Endothelial cell of umbilical vein (primary cell): Measurements from ENCODE around the gene MED12L. TPM values are rescaled to one million over a fixed set of nuclear protein-coding genes. Genes with fewer than 3 reads are reported as not detected.

Experiments
- BruUV-seq: library from RNA; stranded (reverse); fragments of 400-500 nt; replicated peaks from 2 replicates; lab custom pipeline; 2021; lab: Mats Ljungman, UMichigan
- CTCF ChIA-PET: fragments of 300-600, 350-600 bp; sonication (Branson Sonifier 250); formaldehyde crosslinking; loops from one replicate; lab custom pipeline; 2021; ENCODE audit warnings: antibody characterized with exemption, inconsistent platforms; lab: Charles Lee
- POLR2A ChIA-PET: fragments of 300-600, 350-600 bp; sonication (Branson Sonifier 250); formaldehyde crosslinking; loops from one replicate; lab custom pipeline; 2021; ENCODE audit warnings: antibody characterized with exemption, inconsistent platforms; lab: Charles Lee
- DNase-seq: peaks from one replicate; pipeline ENCODE4 v3.0.0-alpha.2; 2011; ENCODE audit warnings: low read depth, low spot score
- FAIRE-seq: peaks from 2 replicates; lab custom pipeline; 2011; peaks lifted over from hg19 to GRCh38; lab: Jason Lieb, UNC
- H2AFZ ChIP-seq: 2 replicates; pipeline ENCODE4 v1.6.0; 2012; ENCODE audit warnings: low read depth, low read length, control low read depth, inconsistent platforms
- H3K27ac ChIP-seq: 2 replicates; pipeline ENCODE4 v1.5.1; 2011; ENCODE audit warnings: low read depth, mild to moderate bottlenecking, control low read depth, low read length, moderate library complexity; ENCODE audit not compliant: insufficient read depth
- H3K27me3 ChIP-seq, 2 experiments: 2 replicates each; pipeline versions ENCODE4 v1.6.0 to v1.6.1; 2011; ENCODE audit warnings: low read length in 2 of 2, mixed read lengths in 1 of 2; ENCODE audit not compliant: control insufficient read depth in 2 of 2, insufficient read depth in 2 of 2
- H3K36me3 ChIP-seq, 2 experiments: 2 replicates in 1 of 2; 3 replicates in 1 of 2; pipeline ENCODE4 v1.5.1; 2011; ENCODE audit warnings: low read length in 2 of 2, mild to moderate bottlenecking in 1 of 2, moderate library complexity in 1 of 2; ENCODE audit not compliant: control insufficient read depth in 2 of 2, insufficient read depth in 2 of 2; ENCODE audit errors: extremely low read depth in 1 of 2
- H3K4me1 ChIP-seq: 3 replicates; pipeline ENCODE4 v1.5.1; 2011; ENCODE audit warnings: mild to moderate bottlenecking, low read length; ENCODE audit not compliant: control insufficient read depth, insufficient read depth; ENCODE audit errors: extremely low read depth
- H3K4me2 ChIP-seq: 2 replicates; pipeline ENCODE4 v1.6.1; 2011; ENCODE audit warnings: low read length, control low read depth, mixed read lengths; ENCODE audit not compliant: insufficient read depth
- H3K4me3 ChIP-seq, 3 experiments: fragments of 200-600 bp in 1 of 3; sonication (generic), shearing (Covaris generic) in 1 of 3; replicated peaks in 1 of 3; 2 replicates each; pipeline ENCODE4 v1.5.1; 2011 to 2016; ENCODE audit warnings: control low read depth in 3 of 3, low read length in 3 of 3, mild to moderate bottlenecking in 2 of 3, inconsistent platforms in 1 of 3, low read depth in 1 of 3, moderate library complexity in 1 of 3; ENCODE audit not compliant: insufficient read depth in 1 of 3
- H3K79me2 ChIP-seq: 2 replicates; pipeline ENCODE4 v1.6.0; 2012; ENCODE audit warnings: low read length, inconsistent platforms; ENCODE audit not compliant: control insufficient read depth, insufficient read depth
- H3K9ac ChIP-seq: replicated peaks from 2 replicates; pipeline ENCODE3; 2011; ENCODE audit warnings: low read length, control low read depth; ENCODE audit not compliant: insufficient read depth; ENCODE audit errors: extremely low read depth
- H3K9me1 ChIP-seq: replicated peaks from 3 replicates; pipeline ENCODE4 v1.6.0; 2011; ENCODE audit warnings: mild to moderate bottlenecking, low read length; ENCODE audit not compliant: control insufficient read depth, insufficient read depth; ENCODE audit errors: extremely low read depth
- H3K9me3 ChIP-seq: replicated peaks from 2 replicates; pipeline ENCODE4 v1.5.1; 2012; ENCODE audit warnings: low read length, inconsistent platforms; ENCODE audit not compliant: control insufficient read depth, insufficient read depth
- H4K20me1 ChIP-seq: replicated peaks from 2 replicates; pipeline ENCODE3; 2011; ENCODE audit warnings: mild to moderate bottlenecking, low read length; ENCODE audit not compliant: control insufficient read depth, insufficient read depth; ENCODE audit errors: extremely low read depth
- EZH2 ChIP-seq: IDR thresholded peaks from 2 replicates; pipeline ENCODE4 v1.6.1; 2012; ENCODE audit warnings: borderline replicate concordance, low read depth, mild to moderate bottlenecking, moderate library complexity, low read length, inconsistent platforms; ENCODE audit not compliant: severe bottlenecking
- FOS ChIP-seq: IDR thresholded peaks from 2 replicates; pipeline ENCODE4 v1.6.1; 2011; ENCODE audit warnings: mild to moderate bottlenecking, low read length, moderate library complexity, borderline replicate concordance; ENCODE audit not compliant: insufficient read depth
- GATA2 ChIP-seq: IDR thresholded peaks from 2 replicates; pipeline ENCODE4 v1.7.0; 2011; ENCODE audit warnings: low read depth, mild to moderate bottlenecking, moderate library complexity, mixed read lengths, low read length; ENCODE audit not compliant: insufficient read length, insufficient read depth
- JUN ChIP-seq: IDR thresholded peaks from 2 replicates; pipeline ENCODE4 v1.6.1; 2011; ENCODE audit warnings: borderline replicate concordance, low read depth; ENCODE audit not compliant: insufficient read length, insufficient read depth
- MYC ChIP-seq: IDR thresholded peaks from one replicate; pipeline ENCODE4 v1.6.1; 2011; ENCODE audit warnings: mild to moderate bottlenecking, low read depth, low read length
- POLR2A ChIP-seq: IDR thresholded peaks from 2 replicates; pipeline ENCODE4 v1.6.1; 2012; ENCODE audit warnings: low read depth, mild to moderate bottlenecking, control low read depth, low read length
- POLR2AphosphoS5 ChIP-seq: IDR thresholded peaks from 2 replicates; pipeline ENCODE4 v1.6.1; 2012; ENCODE audit warnings: low read depth, mild to moderate bottlenecking, control low read depth, low read length, moderate library complexity; ENCODE audit not compliant: insufficient read depth
- dilution Hi-C: fragments of 300-500 bp; cut with MboI; formaldehyde crosslinking; loops from one replicate; pipeline ENCODE4 v1.15.0; 2019; ENCODE audit warnings: low sequenced_read_pairs; ENCODE audit not compliant: extremely low pct_ligation_motif_present
- intact Hi-C: fragments of 100-400 bp; cut with micrococcal nuclease; formaldehyde crosslinking; loops from one replicate; pipeline ENCODE4 v1.10.0; 2022
- polyA plus RNA-seq, 4 experiments: library from polyadenylated mRNA; depleted of rRNA in 3 of 4; stranded (reverse) in 3 of 4; unstranded in 1 of 4; fragments of >200 nt; gene quantifications; 2 replicates each; pipeline versions ENCODE4 v1.2.1 to v1.2.3, GENCODE V29; 2011 to 2012; ENCODE audit warnings: missing spikeins in 1 of 4
- total RNA-seq: library from RNA; stranded (reverse); gene quantifications from 2 replicates; pipeline ENCODE4 v1.2.3, GENCODE V29; 2021
- TF ChIP-seq, protein P1 (sequence below), 2 donors: IDR thresholded peaks; 1 replicate in 1 of 2; 2 replicates in 1 of 2; pipeline ENCODE4 v1.5.1; 2011; ENCODE audit warnings: low read length in 2 of 2, mild to moderate bottlenecking in 2 of 2, moderate library complexity in 2 of 2, control low read depth in 1 of 2, inconsistent platforms in 1 of 2, low read depth in 1 of 2; ENCODE audit not compliant: insufficient read depth in 1 of 2; ENCODE audit errors: extremely low read depth in 1 of 2
- TF ChIP-seq, protein P2 (sequence below): IDR thresholded peaks from 2 replicates; pipeline ENCODE4 v1.6.1; 2011; ENCODE audit not compliant: insufficient read depth, insufficient read length

MED12L gene
- total and polyA plus RNA-seq, 2 donors (not counting 3 experiments of a cell fraction or from before 2014, with no cell fraction given) = 0.03 to 0.27 TPM

DNA sequence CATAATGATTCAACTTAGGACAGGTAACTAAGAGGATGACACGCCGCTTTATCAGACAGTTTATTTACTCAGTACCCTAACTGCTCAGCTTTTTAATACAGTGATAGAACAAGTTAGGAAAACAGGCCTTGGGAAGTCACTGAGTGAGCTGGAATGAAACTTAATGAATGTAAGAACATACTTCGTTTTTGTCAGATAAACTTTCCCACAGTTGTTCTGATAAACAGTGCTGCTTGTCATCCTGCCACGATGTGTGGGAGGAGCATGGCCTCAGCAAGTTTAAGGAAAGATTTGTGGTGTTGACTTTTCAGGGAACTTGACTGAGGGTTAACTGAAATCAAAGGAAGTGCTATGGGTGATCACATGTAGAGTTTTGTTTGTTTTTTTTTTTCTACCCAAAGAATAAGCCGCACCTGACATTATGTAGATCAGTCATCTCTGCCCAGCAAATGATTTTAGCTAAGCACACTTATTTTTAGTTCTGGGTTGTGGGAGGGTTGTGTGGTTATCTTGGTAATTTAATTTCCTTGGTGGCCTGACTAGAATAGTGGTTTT lies 198.5 kb downstream of the MED12L start:
- Histone ChIP-seq H3K9me3 (no peaks in the 10 kb centered on the region), H3K4me1 (no peaks in the 10 kb centered on the region), H3K27ac (no peak overlapping the region), H3K9ac (no peak overlapping the region), H2AFZ (no peak overlapping the region), H3K27me3 (peaks cover 0 to 6% of the 10 kb centered on the region in 2 experiments), H3K79me2 (no peaks in the 10 kb centered on the region), H3K36me3 (no peaks in the 10 kb centered on the region), H4K20me1 (no peaks in the 10 kb centered on the region), H3K9me1 (no peaks in the 10 kb centered on the region), H3K4me3 (no peak overlapping the region), H3K4me2 (no peak overlapping the region)
- POLR2A ChIA-PET = no interaction called here
- TF ChIP-seq EZH2 (no peak), FOS (no peak), GATA2 (no peak), POLR2AphosphoS5 (no peak), POLR2A (no peak), JUN (no peak), MYC (no peak)
- TF ChIP-seq, protein P1, sequence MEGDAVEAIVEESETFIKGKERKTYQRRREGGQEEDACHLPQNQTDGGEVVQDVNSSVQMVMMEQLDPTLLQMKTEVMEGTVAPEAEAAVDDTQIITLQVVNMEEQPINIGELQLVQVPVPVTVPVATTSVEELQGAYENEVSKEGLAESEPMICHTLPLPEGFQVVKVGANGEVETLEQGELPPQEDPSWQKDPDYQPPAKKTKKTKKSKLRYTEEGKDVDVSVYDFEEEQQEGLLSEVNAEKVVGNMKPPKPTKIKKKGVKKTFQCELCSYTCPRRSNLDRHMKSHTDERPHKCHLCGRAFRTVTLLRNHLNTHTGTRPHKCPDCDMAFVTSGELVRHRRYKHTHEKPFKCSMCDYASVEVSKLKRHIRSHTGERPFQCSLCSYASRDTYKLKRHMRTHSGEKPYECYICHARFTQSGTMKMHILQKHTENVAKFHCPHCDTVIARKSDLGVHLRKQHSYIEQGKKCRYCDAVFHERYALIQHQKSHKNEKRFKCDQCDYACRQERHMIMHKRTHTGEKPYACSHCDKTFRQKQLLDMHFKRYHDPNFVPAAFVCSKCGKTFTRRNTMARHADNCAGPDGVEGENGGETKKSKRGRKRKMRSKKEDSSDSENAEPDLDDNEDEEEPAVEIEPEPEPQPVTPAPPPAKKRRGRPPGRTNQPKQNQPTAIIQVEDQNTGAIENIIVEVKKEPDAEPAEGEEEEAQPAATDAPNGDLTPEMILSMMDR (IDR thresholded peaks at IDR 0.05; ENCODE audit: extremely low read depth in 1 of 2, insufficient read depth in 1 of 2, low read depth in 1 of 2, low read length in 2 of 2) = no peak
- TF ChIP-seq, protein P2, sequence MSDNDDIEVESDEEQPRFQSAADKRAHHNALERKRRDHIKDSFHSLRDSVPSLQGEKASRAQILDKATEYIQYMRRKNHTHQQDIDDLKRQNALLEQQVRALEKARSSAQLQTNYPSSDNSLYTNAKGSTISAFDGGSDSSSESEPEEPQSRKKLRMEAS = no peak
- CTCF ChIA-PET = interaction anchor here (1.0 to 10.8 kb wide), 4 partner anchors 57 to 127 kb away, joined by 3 to 98 read pairs (median 4); no protein-coding TSS in a partner anchor
- FAIRE-seq (no peak), DNase-seq (peak; percentile 17)
- no TSS peak for BruUV-seq
- dilution Hi-C loops = no loop called here
- intact Hi-C loops = loop anchor here (1.0 to 5.0 kb wide), 5 partner anchors 57 to 634 kb away; no protein-coding TSS in a partner anchor
